Ectodermal cell (in vitro differentiated cells): ENCODE measurements around the gene SNTG2.
"Not testable (repeated sequence)": the region's sequence is repeated elsewhere in the genome, so short reads cannot be mapped to it uniquely, and the experiment has no call there.

Source experiments
- H3K27ac ChIP-seq: 2 replicates; pipeline ENCODE4 v1.7.0; 2013; ENCODE audit warnings: mild to moderate bottlenecking, low read depth, low read length; ENCODE audit not compliant: insufficient read depth, poor library complexity, severe bottlenecking
- H3K27me3 ChIP-seq: 2 replicates; pipeline ENCODE4 v1.7.0; 2013; ENCODE audit warnings: mild to moderate bottlenecking, low read length; ENCODE audit not compliant: insufficient read depth, control insufficient read depth, poor library complexity, severe bottlenecking
- H3K36me3 ChIP-seq: one replicate; pipeline ENCODE4 v1.7.0; 2013; ENCODE audit warnings: low read length; ENCODE audit not compliant: control insufficient read depth, insufficient read depth
- H3K4me1 ChIP-seq: one replicate; pipeline ENCODE4 v1.7.0; 2013; ENCODE audit warnings: low read length; ENCODE audit not compliant: control insufficient read depth, insufficient read depth
- H3K4me3 ChIP-seq: 2 replicates; pipeline ENCODE4 v1.7.0; 2013; ENCODE audit warnings: low read depth, low read length, control low read depth; ENCODE audit not compliant: insufficient read depth
- H3K9me3 ChIP-seq: 2 replicates; pipeline ENCODE4 v1.7.0; 2013; ENCODE audit warnings: mild to moderate bottlenecking, low read length, moderate library complexity; ENCODE audit not compliant: control insufficient read depth
- WGBS, 2 experiments: methylation state at CpG; one replicate each; pipeline ENCODE4 v1.1.7; 2013; ENCODE audit warnings: missing lambda C conversion rate in 2 of 2; 5-methylcytosine and 5-hydroxymethylcytosine counted together

SNTG2 gene

DNA sequence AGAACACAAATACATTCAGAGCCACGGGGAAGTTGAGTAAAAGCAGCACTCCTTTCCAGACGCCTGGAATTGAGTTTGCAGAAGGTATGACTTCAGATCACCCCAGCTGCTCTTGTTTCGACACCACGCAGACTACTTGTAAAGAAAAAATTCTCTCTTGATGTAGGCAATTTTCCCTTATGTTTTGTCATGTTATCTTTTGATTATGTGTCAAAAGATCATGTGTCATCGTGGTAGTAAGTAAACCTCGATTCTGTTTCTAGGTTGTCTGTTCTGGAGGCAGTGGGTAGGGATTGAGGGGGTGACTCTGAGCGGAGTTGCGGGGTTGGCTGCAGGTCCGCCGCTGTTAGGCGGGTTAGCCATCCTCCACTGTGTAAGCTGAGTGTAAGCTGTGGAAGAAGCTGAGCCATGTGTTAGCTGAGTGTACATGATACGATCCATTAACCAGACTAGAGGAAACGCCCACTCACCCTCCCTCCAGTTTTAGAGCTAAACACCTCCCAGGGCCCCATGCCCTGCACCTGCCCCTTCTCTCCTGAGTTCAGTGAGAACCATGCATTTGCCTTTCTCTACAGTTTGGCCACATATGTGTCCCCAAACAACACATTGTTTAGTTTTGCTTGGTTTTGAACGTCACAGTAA lies 181.8 kb downstream of the SNTG2 start:
- 96 to 98% methylated on average over 14 of the region's 14 CpGs for WGBS, 2 experiments
- Histone ChIP-seq H3K9me3 (no peaks in the 10 kb centered on the region), H3K36me3 (no peaks in the 10 kb centered on the region), H3K27ac (no peak overlapping the region), H3K4me1 (no peaks in the 10 kb centered on the region), H3K27me3 (no peaks in the 10 kb centered on the region), H3K4me3 (no peak overlapping the region)

DNA sequence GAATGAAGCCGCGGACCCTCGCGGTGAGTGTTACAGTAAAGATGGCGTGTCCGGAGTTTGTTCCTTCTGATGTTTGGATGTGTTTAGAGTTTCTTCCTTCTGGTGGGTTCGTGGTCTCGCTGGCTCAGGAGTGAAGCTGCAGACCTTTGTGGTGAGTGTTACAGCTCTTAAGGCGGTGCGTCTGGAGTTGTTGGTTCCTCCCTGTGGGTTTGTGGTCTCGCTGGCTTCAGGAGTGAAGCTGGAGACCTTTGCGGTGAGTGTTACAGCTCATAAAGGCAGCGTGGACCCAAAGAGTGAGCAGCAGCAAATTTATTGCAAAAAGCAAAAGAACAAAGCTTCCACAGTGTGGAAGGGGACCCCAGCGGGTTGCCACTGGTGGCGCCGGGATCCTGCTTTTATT lies 183.2 kb downstream of the SNTG2 start:
- H3K27me3 ChIP-seq, H3K27ac ChIP-seq, H3K4me1 ChIP-seq, H3K4me3 ChIP-seq, H3K9me3 ChIP-seq, H3K36me3 ChIP-seq: not testable (repeated sequence)
- 91 to 92% methylated on average over 16 of the region's 16 CpGs for WGBS, 2 experiments

DNA sequence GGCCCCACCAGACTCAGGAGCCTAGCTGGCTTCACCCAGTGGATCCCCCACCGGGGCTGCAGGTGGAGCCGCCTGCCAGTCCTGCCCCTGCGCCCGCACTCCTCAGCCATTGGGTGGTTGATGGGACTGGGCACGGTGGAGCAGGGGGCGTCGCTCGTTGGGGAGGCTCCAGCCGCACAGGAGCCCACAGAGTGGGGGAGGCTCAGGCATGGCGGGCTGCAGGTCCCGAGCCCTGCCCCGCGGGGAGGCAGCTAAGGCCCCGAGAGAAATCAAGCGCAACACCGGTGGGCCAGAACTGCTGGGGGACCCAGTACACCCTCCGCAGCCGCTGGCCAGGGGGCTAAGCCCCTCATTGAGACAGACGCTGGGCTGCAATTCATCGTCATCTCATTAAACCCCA lies 184.0 kb downstream of the SNTG2 start:
- no peaks in the 10 kb centered on the region for H3K36me3 ChIP-seq
- H3K4me1 ChIP-seq = no peaks in the 10 kb centered on the region
- no peak overlapping the region for H3K4me3 ChIP-seq
- 95% methylated on average over 20 of the region's 20 CpGs for WGBS, 2 experiments
- no peaks in the 10 kb centered on the region for H3K27me3 ChIP-seq
- H3K27ac ChIP-seq = no peak overlapping the region
- H3K9me3 ChIP-seq = no peaks in the 10 kb centered on the region

DNA sequence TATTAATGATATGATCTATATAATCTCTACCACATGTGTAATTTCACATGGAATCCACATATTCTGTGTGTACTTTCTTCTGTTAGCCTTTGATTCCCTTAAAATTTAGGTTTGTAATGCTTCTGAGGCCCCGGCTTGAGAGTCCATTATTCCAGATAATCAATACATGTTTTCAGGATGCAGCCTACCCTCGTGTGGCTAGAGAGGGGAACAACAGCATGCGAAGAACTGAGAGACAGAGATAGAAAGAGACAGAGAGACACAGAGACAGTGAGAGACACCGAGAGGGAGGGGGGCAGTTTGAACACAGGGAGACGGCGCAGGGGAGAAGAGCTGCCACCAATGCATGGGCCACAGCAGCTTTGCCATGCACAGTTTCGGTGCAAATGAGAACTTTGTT lies 185.4 kb downstream of the SNTG2 start:
- H3K9me3 ChIP-seq = no peaks in the 10 kb centered on the region
- H3K4me3 ChIP-seq = no peak overlapping the region
- H3K4me1 ChIP-seq = no peaks in the 10 kb centered on the region
- no peak overlapping the region for H3K27ac ChIP-seq
- 70 to 72% methylated on average over 7 of the region's 7 CpGs for WGBS, 2 experiments
- no peaks in the 10 kb centered on the region for H3K36me3 ChIP-seq
- no peaks in the 10 kb centered on the region for H3K27me3 ChIP-seq

DNA sequence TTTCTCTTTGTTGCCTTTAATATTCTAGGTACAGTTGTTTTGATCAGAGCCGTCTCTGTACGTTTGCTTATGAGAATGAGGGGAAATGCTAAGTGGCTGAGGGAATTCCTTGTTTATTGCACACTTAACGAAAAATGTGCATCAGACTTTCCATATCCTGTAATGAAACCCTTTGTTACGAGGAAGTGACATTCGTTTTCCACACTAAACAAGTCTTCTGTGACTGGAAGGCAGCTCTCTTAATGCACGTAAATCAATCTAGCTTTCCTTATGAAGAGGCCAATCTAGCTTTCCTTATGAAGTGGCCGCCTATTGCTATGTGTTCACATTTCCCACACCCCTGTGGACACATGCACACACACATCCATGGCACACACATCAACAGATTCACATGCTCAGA lies 186.2 kb downstream of the SNTG2 start:
- WGBS, 2 experiments = 94% methylated on average over 7 of the region's 7 CpGs
- Histone ChIP-seq H3K9me3 (no peaks in the 10 kb centered on the region), H3K27me3 (no peaks in the 10 kb centered on the region), H3K27ac (no peak overlapping the region), H3K4me3 (no peak overlapping the region), H3K36me3 (no peaks in the 10 kb centered on the region), H3K4me1 (no peaks in the 10 kb centered on the region)

DNA sequence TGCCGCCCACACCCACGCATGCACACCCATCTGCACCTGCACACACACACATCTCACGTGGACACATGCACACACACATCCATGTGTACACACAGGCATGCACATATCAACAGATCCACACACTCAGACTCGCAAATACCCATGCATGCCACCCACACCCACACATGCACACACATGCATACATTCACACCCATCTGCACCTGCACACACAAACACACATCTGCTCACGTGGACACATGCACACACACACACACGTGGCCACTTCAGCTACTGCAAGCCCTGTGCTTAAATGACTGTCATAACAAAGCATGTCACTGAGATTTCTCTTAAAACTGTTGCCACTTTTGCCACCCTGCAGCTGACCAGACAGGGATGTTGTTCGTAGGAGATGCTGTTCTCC lies 186.6 kb downstream of the SNTG2 start:
- H3K4me3 ChIP-seq = no peak overlapping the region
- H3K9me3 ChIP-seq = no peaks in the 10 kb centered on the region
- H3K27ac ChIP-seq = no peak overlapping the region
- no peaks in the 10 kb centered on the region for H3K4me1 ChIP-seq
- H3K27me3 ChIP-seq = no peaks in the 10 kb centered on the region
- no peaks in the 10 kb centered on the region for H3K36me3 ChIP-seq
- 94 to 95% methylated on average over 7 of the region's 7 CpGs for WGBS, 2 experiments

DNA sequence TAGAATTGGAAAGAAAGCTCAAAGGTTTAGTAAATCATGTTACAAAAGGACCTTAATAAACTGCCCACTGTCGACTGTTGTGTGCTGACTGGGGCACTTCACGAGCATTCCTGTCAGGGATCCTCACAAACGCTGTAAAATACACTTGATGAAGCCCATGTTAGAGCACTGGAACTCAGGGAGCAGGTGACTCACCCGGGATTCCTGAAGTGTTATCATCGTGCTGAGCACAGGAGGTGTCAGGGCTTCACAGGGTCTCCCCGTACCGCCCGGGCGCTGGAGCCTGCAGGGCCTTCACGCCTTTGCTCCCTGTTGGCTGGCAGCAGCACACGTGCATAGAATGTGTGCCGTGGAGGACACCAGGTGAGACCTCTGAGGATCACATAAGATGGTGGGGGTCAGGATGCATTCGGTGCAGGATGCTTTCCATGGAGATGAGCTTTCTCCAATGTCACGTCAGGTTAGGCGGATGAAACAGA lies 187.3 kb downstream of the SNTG2 start:
- Histone ChIP-seq H3K4me1 (no peaks in the 10 kb centered on the region), H3K9me3 (no peaks in the 10 kb centered on the region), H3K27me3 (no peaks in the 10 kb centered on the region), H3K4me3 (no peak overlapping the region), H3K27ac (no peak overlapping the region), H3K36me3 (no peaks in the 10 kb centered on the region)
- 88 to 94% methylated on average over 15 of the region's 15 CpGs for WGBS, 2 experiments

DNA sequence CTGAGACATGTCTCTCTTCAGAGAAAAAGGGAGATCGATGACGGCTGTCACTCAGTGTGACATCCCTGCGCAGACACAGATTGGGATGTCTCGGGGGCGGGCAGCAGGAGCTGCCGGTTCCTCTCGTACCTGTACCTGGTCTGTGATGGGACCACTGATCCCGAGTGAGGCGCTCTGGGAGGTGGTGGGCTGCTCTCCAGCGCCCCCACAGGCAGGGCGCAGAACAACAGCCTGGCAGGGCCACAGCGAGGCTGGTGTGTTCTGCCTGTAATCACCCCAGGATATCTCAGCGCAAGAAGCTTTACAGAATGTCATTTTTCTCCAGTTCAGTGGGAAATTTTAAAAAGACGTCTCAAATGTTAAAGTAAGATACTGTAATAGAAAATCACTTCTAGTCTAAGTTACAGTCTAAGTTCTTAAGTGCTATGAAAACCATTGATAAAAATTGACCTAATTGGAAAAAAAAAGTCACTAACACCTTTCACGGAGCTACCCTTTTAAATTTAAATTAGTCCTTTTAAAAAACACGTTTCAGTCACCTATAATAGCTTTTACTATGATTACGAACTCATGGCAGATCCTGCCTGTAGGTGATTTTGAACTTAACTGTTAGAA lies 189.8 kb downstream of the SNTG2 start:
- Histone ChIP-seq H3K27ac (no peak overlapping the region), H3K4me1 (no peaks in the 10 kb centered on the region), H3K36me3 (no peaks in the 10 kb centered on the region), H3K4me3 (no peak overlapping the region), H3K9me3 (no peaks in the 10 kb centered on the region), H3K27me3 (no peaks in the 10 kb centered on the region)
- WGBS, 2 experiments = 28 to 29% methylated on average over 16 of the region's 17 CpGs

DNA sequence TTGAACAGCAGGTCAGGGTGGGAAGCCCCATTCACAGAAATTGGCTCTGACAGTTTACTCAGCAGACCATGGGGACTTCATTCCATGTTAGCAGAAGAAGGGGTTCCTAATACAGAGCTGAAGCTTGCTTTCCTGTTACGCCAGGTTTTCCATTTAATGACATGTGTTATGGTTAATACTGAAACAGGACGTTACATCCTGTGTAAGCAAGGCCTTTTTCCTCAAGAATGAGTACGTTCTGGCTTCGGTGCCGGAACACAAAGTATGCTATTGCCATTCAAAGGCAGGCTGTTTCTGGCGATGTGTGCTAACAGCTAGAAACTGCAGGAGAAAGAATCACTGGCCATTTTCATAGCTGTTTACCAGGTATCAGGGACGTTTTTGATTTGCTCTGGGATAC lies 190.4 kb downstream of the SNTG2 start:
- no peaks in the 10 kb centered on the region for H3K9me3 ChIP-seq
- WGBS, 2 experiments = 92 to 94% methylated on average over 7 of the region's 7 CpGs
- H3K36me3 ChIP-seq = no peaks in the 10 kb centered on the region
- H3K4me1 ChIP-seq = no peaks in the 10 kb centered on the region
- H3K27me3 ChIP-seq = no peaks in the 10 kb centered on the region
- no peak overlapping the region for H3K4me3 ChIP-seq
- H3K27ac ChIP-seq = no peak overlapping the region

DNA sequence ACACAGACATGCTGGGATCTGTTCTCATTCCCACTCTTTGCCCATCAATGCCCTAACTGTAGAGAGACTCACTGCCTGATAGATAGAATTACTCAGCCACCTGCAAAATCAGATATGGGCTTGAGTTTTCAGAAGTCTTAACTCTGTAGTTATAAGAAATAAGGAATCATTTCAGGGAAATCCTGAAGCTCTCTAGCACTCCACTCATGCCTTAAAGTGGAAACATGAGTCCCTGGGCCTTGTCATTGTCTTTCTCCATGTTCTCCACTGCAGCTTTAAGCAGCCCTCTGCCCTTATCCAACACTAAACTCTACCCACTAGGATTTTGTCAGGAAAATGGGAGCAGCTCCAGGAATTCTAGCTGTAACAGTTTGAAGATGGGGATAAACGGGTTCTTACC lies 192.5 kb downstream of the SNTG2 start:
- Histone ChIP-seq H3K36me3 (no peaks in the 10 kb centered on the region), H3K27me3 (no peaks in the 10 kb centered on the region), H3K27ac (no peak overlapping the region), H3K9me3 (no peaks in the 10 kb centered on the region), H3K4me3 (no peak overlapping the region), H3K4me1 (no peaks in the 10 kb centered on the region)
- 93 to 97% methylated on average over 1 of the region's 1 CpG for WGBS, 2 experiments
